Tibial nerve (tissue), 4 donors: ENCODE data around the gene SH3TC2. TPM values are rescaled to one million over a fixed set of nuclear protein-coding genes. Genes with fewer than 3 reads are reported as not detected.

ENCODE experiments used
- DNase-seq, 2 donors: peaks; one replicate each; pipeline ENCODE4 v3.0.0-alpha.2; 2019; ENCODE audit warnings: low spot score in 2 of 2
- H3K27ac ChIP-seq, 4 donors: fragments of 200-600 bp; sonication (generic) in 3 of 4; one replicate each; pipeline ENCODE4 v1.5.1; 2017 to 2019; ENCODE audit warnings: mild to moderate bottlenecking in 1 of 4
- H3K27me3 ChIP-seq, 2 donors: fragments of 200-600 bp; sonication (generic) in 1 of 2; one replicate each; pipeline versions ENCODE4 v1.5.1 to v1.6.0; 2017 to 2019
- H3K36me3 ChIP-seq, 3 donors: fragments of 200-600 bp; sonication (generic); one replicate each; pipeline ENCODE4 v1.5.1; 2018 to 2019
- H3K4me1 ChIP-seq, 4 donors: fragments of 200-600 bp; sonication (generic) in 3 of 4; one replicate each; pipeline ENCODE4 v1.5.1; 2017 to 2019
- H3K4me3 ChIP-seq, 4 donors: fragments of 200-600 bp; sonication (generic) in 3 of 4; one replicate each; pipeline ENCODE4 v1.5.1; 2017 to 2019; ENCODE audit warnings: mild to moderate bottlenecking in 1 of 4, moderate library complexity in 1 of 4
- H3K9me3 ChIP-seq, 4 donors: fragments of 200-600 bp; sonication (generic) in 3 of 4; one replicate each; pipeline ENCODE4 v1.5.1; 2017 to 2019
- EP300 ChIP-seq, 2 donors: sonication (generic); formaldehyde crosslinking; IDR thresholded peaks; one replicate each; pipeline ENCODE4 v1.6.1; 2017; ENCODE audit warnings: antibody characterized with exemption in 2 of 2, mild to moderate bottlenecking in 1 of 2
- POLR2A ChIP-seq, 2 donors: fragments of 450-650 bp; IDR thresholded peaks; one replicate each; pipeline ENCODE4 v1.6.1; 2017; ENCODE audit warnings: antibody characterized with exemption in 2 of 2, mild to moderate bottlenecking in 2 of 2, moderate library complexity in 2 of 2
- WGBS, 2 donors: methylation state at CpG; one replicate each; pipeline ENCODE4 v1.1.5; 2018; 5-methylcytosine and 5-hydroxymethylcytosine counted together
- total RNA-seq, 4 donors: library from RNA; depleted of rRNA; stranded (reverse); fragments of >200 nt; gene quantifications; one replicate each; pipeline ENCODE4 v1.1.0, GENCODE V29; 2016
- TF ChIP-seq, protein P1 (sequence below), 5 experiments: fragments of 200-600 bp in 3 of 5; fragments of 450-650 bp in 2 of 5; sonication (generic) in 3 of 5; IDR thresholded peaks; one replicate each; pipeline ENCODE4 v1.5.1; 2016 to 2019; ENCODE audit warnings: antibody characterized with exemption in 5 of 5, mild to moderate bottlenecking in 3 of 5, moderate library complexity in 2 of 5

Gene SH3TC2
- total RNA-seq: 10 to 100 TPM; 37.2 to 92.1 (median 83.9) TPM

DNA sequence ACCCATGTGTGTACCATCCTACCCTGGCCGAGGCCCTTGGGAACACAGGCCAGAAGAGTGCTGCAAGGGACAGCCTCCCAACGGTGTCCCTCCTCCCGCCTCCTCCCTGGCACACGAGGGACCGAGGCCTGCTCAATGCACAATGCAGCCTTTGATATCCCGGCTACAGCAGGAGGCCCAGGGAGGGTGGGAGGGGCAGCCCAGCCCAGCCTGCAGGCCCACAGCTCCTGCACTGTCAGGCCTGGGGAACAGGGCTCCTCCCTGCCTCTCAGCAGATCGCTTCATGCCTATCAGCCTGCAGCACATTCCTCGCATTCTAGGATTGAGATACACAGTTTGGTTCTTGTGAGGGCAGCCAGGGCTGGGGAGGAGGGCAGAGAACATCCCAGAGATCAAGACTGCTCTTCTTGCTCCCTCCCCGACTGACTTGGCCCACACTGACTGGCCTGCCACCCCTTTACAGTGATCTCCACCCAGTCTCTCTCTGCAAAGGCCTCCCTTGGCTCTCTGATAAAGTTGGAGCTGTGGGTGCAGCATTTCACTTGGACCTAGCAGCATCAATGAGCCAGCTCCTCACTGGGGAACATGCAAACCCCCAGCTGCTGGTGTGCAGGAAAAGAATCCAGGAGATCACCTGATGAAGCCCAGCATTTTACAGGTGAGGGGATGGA, at the start of gene SH3TC2:
TSS of gene SH3TC2 (minus strand) at position 46 of the 671 bp plus-strand sequence. CDS start at position 6, 40 bp downstream.
- peaks cover 0 to 7% (median 0%) of the 10 kb centered on the region in 3 donors for H3K36me3 ChIP-seq
- DNase-seq: peak in 1 of 2 donors; percentile 23
- peaks cover 0 to 41% (median 20%) of the 10 kb centered on the region in 4 donors for H3K4me1 ChIP-seq
- 14 to 23% methylated on average over 5 to 8 of the region's 9 CpGs for WGBS, 2 donors
- H3K27ac ChIP-seq: peak within 1 kb of the TSS; percentile 50 to 88 (median 63)
- H3K27me3 ChIP-seq: no peaks in the 10 kb centered on the region
- TF ChIP-seq EP300 (IDR thresholded peaks at IDR 0.05) (peak in 1 of 2 donors; percentile 68), POLR2A (IDR thresholded peaks at IDR 0.05) (peak in 1 of 2 donors; percentile 36)
- TF ChIP-seq, protein P1, sequence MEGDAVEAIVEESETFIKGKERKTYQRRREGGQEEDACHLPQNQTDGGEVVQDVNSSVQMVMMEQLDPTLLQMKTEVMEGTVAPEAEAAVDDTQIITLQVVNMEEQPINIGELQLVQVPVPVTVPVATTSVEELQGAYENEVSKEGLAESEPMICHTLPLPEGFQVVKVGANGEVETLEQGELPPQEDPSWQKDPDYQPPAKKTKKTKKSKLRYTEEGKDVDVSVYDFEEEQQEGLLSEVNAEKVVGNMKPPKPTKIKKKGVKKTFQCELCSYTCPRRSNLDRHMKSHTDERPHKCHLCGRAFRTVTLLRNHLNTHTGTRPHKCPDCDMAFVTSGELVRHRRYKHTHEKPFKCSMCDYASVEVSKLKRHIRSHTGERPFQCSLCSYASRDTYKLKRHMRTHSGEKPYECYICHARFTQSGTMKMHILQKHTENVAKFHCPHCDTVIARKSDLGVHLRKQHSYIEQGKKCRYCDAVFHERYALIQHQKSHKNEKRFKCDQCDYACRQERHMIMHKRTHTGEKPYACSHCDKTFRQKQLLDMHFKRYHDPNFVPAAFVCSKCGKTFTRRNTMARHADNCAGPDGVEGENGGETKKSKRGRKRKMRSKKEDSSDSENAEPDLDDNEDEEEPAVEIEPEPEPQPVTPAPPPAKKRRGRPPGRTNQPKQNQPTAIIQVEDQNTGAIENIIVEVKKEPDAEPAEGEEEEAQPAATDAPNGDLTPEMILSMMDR (IDR thresholded peaks at IDR 0.05): no peak
- H3K4me3 ChIP-seq: peak within 1 kb of the TSS in 3 of 4 donors; percentile 0 to 38 (median 4)
- H3K9me3 ChIP-seq: peaks cover 0 to 10% (median 0%) of the 10 kb centered on the region in 4 donors

DNA sequence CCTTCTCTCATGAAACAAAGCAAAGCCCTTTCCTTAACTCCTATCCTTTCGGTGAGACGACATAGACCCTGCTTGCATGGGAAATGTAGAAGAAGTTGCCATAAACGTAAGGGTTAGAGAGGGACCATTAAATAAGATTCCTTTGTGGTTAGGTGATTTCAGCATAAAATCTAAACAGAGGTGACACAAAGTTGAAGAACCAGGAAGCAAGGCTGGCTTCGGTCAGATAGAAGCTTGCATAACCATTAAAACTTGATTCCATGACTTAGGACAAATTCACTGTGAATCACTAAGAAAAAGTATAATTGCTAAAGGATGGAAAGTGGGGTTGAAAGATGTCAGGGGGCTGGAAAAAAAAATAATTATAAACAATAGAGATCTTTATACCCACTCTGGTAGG, 47.5 kb upstream of the SH3TC2 start:
- no peaks in the 10 kb centered on the region for H3K36me3 ChIP-seq
- H3K4me1 ChIP-seq: peaks cover 0 to 12% (median 0%) of the 10 kb centered on the region in 4 donors
- TF ChIP-seq POLR2A (IDR thresholded peaks at IDR 0.05): no peak
- TF ChIP-seq, protein P1 (IDR thresholded peaks at IDR 0.05): no peak
- TF ChIP-seq EP300 (IDR thresholded peaks at IDR 0.05): no peak
- no peak overlapping the region for H3K27ac ChIP-seq
- no peaks in the 10 kb centered on the region for H3K27me3 ChIP-seq
- 83 to 90% methylated on average over 4 of the region's 4 CpGs for WGBS, 2 donors
- no peaks in the 10 kb centered on the region for H3K9me3 ChIP-seq
- DNase-seq: no peak
- no peak overlapping the region for H3K4me3 ChIP-seq

DNA sequence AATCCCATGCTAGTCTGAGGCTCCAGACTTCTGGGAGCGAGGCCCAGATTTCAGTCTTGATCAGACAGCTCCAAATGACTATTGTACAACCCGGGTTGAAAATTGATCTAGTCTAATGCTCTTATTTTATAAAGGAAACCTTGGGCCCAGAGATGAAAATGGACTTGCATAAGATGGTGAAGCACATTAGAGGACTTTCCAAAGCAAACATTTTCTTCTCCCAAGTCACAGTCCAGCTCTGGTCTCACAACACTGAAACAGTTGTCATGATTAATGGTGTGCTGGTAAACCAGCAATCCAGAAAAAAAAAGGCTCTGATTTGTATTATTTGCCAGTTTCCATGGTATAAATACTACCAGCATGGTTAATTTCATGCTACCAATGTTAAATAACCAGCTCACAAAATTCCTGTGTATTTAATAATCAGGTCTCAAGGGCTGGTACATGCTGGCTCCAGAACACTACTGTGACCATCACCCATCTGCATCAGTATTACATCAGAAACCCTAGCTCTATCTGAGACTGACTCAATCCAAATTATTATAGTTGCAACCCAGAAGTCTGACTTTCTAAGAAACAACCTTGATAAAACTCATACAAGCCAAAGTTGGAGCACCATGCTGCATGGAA, 45.9 kb upstream of the SH3TC2 start:
- DNase-seq: no peak
- Histone ChIP-seq H3K36me3 (no peaks in the 10 kb centered on the region), H3K27me3 (no peaks in the 10 kb centered on the region), H3K4me3 (no peak overlapping the region), H3K4me1 (peaks cover 0 to under 1% (median 0%) of the 10 kb centered on the region in 4 donors), H3K27ac (no peak overlapping the region), H3K9me3 (peaks cover 0 to under 1% (median 0%) of the 10 kb centered on the region in 4 donors)
- 91 to 92% methylated on average over 2 of the region's 2 CpGs for WGBS, 2 donors
- TF ChIP-seq, protein P1 (IDR thresholded peaks at IDR 0.05): no peak
- TF ChIP-seq POLR2A (IDR thresholded peaks at IDR 0.05) (no peak), EP300 (IDR thresholded peaks at IDR 0.05) (no peak)

DNA sequence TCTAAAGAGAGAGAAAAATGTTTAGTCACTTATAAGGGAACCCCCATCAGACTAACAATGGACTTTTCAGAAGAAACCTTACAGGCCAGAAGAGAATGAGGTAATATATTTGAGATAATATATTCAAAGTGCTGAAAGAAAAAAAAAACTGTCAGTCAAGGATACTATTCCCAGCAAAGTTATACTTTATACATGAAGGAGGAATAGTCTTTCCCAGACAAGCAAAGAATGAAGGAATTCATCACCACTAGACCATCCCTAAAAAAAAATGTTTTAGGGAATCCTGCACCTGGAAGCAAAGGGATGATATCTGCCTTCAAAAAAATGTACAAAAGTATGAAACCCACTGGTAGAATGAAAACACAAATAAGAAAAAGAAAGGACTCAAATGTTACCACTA, 37.5 kb upstream of the SH3TC2 start:
- Histone ChIP-seq H3K27ac (no peak overlapping the region), H3K4me3 (no peak overlapping the region), H3K4me1 (no peaks in the 10 kb centered on the region), H3K9me3 (peaks cover 0 to 78% (median 21%) of the 10 kb centered on the region in 4 donors), H3K27me3 (no peaks in the 10 kb centered on the region), H3K36me3 (no peaks in the 10 kb centered on the region)
- DNase-seq: no peak
- no peak for TF ChIP-seq EP300 (IDR thresholded peaks at IDR 0.05)
- TF ChIP-seq, protein P1 (IDR thresholded peaks at IDR 0.05): no peak
- TF ChIP-seq POLR2A (IDR thresholded peaks at IDR 0.05): no peak

DNA sequence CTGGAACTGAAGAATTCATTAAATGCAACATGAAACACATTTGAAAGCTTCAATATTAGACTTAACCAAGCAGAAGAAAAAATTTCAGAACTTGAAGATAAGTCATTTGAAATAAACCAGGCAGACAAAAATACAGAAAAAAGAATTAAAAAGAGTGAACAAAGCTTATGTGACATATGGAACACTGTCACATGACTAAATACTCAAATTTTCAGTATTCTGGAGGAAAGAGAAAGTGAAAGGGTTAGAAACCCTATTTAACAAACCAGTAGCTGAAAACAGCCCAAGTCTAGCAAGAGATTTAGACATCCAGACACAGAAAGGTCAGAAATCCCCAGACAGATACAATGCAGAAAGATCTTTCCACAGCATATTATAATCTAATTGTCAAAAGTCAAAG, 37.1 kb upstream of the SH3TC2 start:
- Histone ChIP-seq H3K27me3 (no peaks in the 10 kb centered on the region), H3K9me3 (peaks cover 0 to 82% (median 23%) of the 10 kb centered on the region in 4 donors), H3K4me3 (no peak overlapping the region), H3K4me1 (no peaks in the 10 kb centered on the region), H3K36me3 (no peaks in the 10 kb centered on the region), H3K27ac (no peak overlapping the region)
- DNase-seq: no peak
- no peak for TF ChIP-seq POLR2A (IDR thresholded peaks at IDR 0.05)
- no peak for TF ChIP-seq EP300 (IDR thresholded peaks at IDR 0.05)
- TF ChIP-seq, protein P1 (IDR thresholded peaks at IDR 0.05): no peak
